Measurements from ENCODE around the gene NTN1.

The NTN1 gene

GRCh38 chr17:9240659-9241370, 219.5 kb downstream of the NTN1 start (continued):
- TF ChIP-seq ZNF280C (tag by site-specific recombination; IDR thresholded peaks at IDR 0.05), result no peak
- no peak for TF ChIP-seq OVOL3 (tag by site-specific recombination; IDR thresholded peaks at IDR 0.05)
- TF ChIP-seq HIC1 (tag by site-specific recombination; IDR thresholded peaks at IDR 0.05), result 0 out of 2 replicates have a peak, but pooled peaks have one; percentile 38
- TF ChIP-seq ZNF501 (tag by site-specific recombination; IDR thresholded peaks at IDR 0.05), result 0 out of 2 replicates have a peak, but pooled peaks have one; percentile 58
- TF ChIP-seq ZNF23 (tag by site-specific recombination; IDR thresholded peaks at IDR 0.05; ENCODE audit: borderline replicate concordance), result no peak
- no peak for TF ChIP-seq AEBP2 (tag by site-specific recombination; IDR thresholded peaks at IDR 0.05; ENCODE audit: borderline replicate concordance)
- TF ChIP-seq ZNF449 (tag by site-specific recombination; IDR thresholded peaks at IDR 0.05), result peak; percentile 84; the same call in 1 of the 2 replicates

GRCh38 chr17:9241371-9241712, 220.0 kb downstream of the NTN1 start:
- Histone ChIP-seq H3K27ac (ENCODE audit: extremely low read depth, low read depth, low read length) (peak overlapping the region; percentile 85), H3K36me3 (ENCODE audit: control insufficient read depth in 2 of 2, insufficient read depth in 1 of 2, low read length in 2 of 2) (no peaks in the 10 kb centered on the region), H3K9me3 (ENCODE audit: control insufficient read depth, insufficient read depth, low read depth, low read length) (no peaks in the 10 kb centered on the region), H3K4me3 (ENCODE audit: low read depth, low read length) (no peak overlapping the region), H3K4me1 (ENCODE audit: control insufficient read depth, insufficient read depth, low read length) (peaks cover 17% of the 10 kb centered on the region)
- CTCF ChIA-PET, result interaction anchor here (0.8 to 1.4 kb wide), 3 partner anchors 11 to 281 kb away, joined by 4 to 6 read pairs (median 4); no protein-coding TSS in a partner anchor
- POLR2A ChIA-PET, result interaction anchor here (0.8 to 2.0 kb wide), 5 partner anchors 9 to 334 kb away, joined by 3 to 6 read pairs (median 5); partner anchors contain the start of genes NTN1 and STX8
- TF ChIP-seq PRDM10 (tag by site-specific recombination; IDR thresholded peaks at IDR 0.05) (peak; percentile 38; the same call in 1 of the 2 replicates), HIC1 (tag by site-specific recombination; IDR thresholded peaks at IDR 0.05) (no peak), ZBTB44 (tag by site-specific recombination; IDR thresholded peaks at IDR 0.05) (no peak), ZNF114 (tag by site-specific recombination; IDR thresholded peaks at IDR 0.05) (no peak), ZBTB20 (tag by site-specific recombination; IDR thresholded peaks at IDR 0.05) (0 out of 2 replicates have a peak, but pooled peaks have one; percentile 13), GLI4 (tag by site-specific recombination; IDR thresholded peaks at IDR 0.05) (no peak), ZNF555 (tag by site-specific recombination; conservative IDR thresholded peaks at IDR 0.05) (no peak)

All from HEK293 (cell line).